Suprapubic skin (tissue), 4 donors: ENCODE data around the gene SRGAP1. TPM values are rescaled to one million over a fixed set of nuclear protein-coding genes. Genes with fewer than 3 reads are reported as not detected.

ENCODE experiments used
- DNase-seq, 2 donors: peaks; one replicate each; pipeline ENCODE4 v3.0.0-alpha.2; 2019; ENCODE audit warnings: low spot score in 2 of 2
- H3K27ac ChIP-seq: fragments of 200-600 bp; sonication (generic); one replicate; pipeline ENCODE4 v1.5.1; 2019
- H3K27me3 ChIP-seq: fragments of 200-600 bp; sonication (generic); one replicate; pipeline ENCODE4 v1.5.1; 2019
- H3K36me3 ChIP-seq: fragments of 200-600 bp; sonication (generic); one replicate; pipeline ENCODE4 v1.5.1; 2019
- H3K4me1 ChIP-seq: fragments of 200-600 bp; sonication (generic); one replicate; pipeline ENCODE4 v1.5.1; 2019
- H3K4me3 ChIP-seq: fragments of 200-600 bp; sonication (generic); one replicate; pipeline ENCODE4 v1.5.1; 2019; ENCODE audit warnings: mild to moderate bottlenecking
- H3K9me3 ChIP-seq: fragments of 200-600 bp; sonication (generic); one replicate; pipeline ENCODE4 v1.5.1; 2019
- CTCF ChIP-seq, 2 donors: fragments of 200-600 bp in 1 of 2; fragments of 450-650 bp in 1 of 2; sonication (generic) in 1 of 2; IDR thresholded peaks; one replicate each; pipeline ENCODE4 v1.5.1; 2016 to 2019; ENCODE audit warnings: antibody characterized with exemption in 2 of 2, mild to moderate bottlenecking in 1 of 2, moderate library complexity in 1 of 2
- EP300 ChIP-seq: sonication (generic); formaldehyde crosslinking; IDR thresholded peaks from one replicate; pipeline ENCODE4 v1.6.1; 2017; ENCODE audit warnings: antibody characterized with exemption
- POLR2A ChIP-seq, 2 donors: fragments of 450-650 bp; IDR thresholded peaks; one replicate each; pipeline ENCODE4 v1.6.1; 2017; ENCODE audit warnings: antibody characterized with exemption in 2 of 2, mild to moderate bottlenecking in 2 of 2, moderate library complexity in 2 of 2
- POLR2AphosphoS5 ChIP-seq, 3 donors: sonication (generic); formaldehyde crosslinking; IDR thresholded peaks; one replicate each; pipeline ENCODE4 v1.6.1; 2017; ENCODE audit warnings: antibody characterized with exemption in 3 of 3
- WGBS: methylation state at CpG from one replicate; pipeline ENCODE4 v1.1.5; 2018; 5-methylcytosine and 5-hydroxymethylcytosine counted together
- total RNA-seq, 4 donors: library from RNA; depleted of rRNA; stranded (reverse); fragments of >200 nt; gene quantifications; one replicate each; pipeline ENCODE4 v1.1.0, GENCODE V29; 2016

The SRGAP1 gene
- total RNA-seq, 4 donors from 2014 or later = 8.4 to 10.9 (median 9.8) TPM

- Histone ChIP-seq H3K27ac (no peak overlapping the region), H3K4me3 (no peak overlapping the region), H3K36me3 (no peaks in the 10 kb centered on the region), H3K9me3 (no peaks in the 10 kb centered on the region), H3K4me1 (peaks cover 28% of the 10 kb centered on the region), H3K27me3 (no peaks in the 10 kb centered on the region)
- no peak for DNase-seq
- WGBS = 50% methylated on average over 2 of the region's 2 CpGs
- TF ChIP-seq CTCF (IDR thresholded peaks at IDR 0.05) = no peak
- no peak for TF ChIP-seq POLR2AphosphoS5 (IDR thresholded peaks at IDR 0.05)
- TF ChIP-seq EP300 = no peak
- no peak for TF ChIP-seq POLR2A (IDR thresholded peaks at IDR 0.05)
These were observed 150.2 kb downstream of the SRGAP1 start for GRCh38 chr12:63994704-63995103.

GRCh38 chr12:63995512-63995911 lies 151.0 kb downstream of the SRGAP1 start:
- no peaks in the 10 kb centered on the region for H3K36me3 ChIP-seq
- TF ChIP-seq CTCF (IDR thresholded peaks at IDR 0.05) = no peak
- TF ChIP-seq POLR2A (IDR thresholded peaks at IDR 0.05) = no peak
- no peak for TF ChIP-seq EP300
- TF ChIP-seq POLR2AphosphoS5 (IDR thresholded peaks at IDR 0.05) = no peak
- no peaks in the 10 kb centered on the region for H3K9me3 ChIP-seq
- H3K27ac ChIP-seq = no peak overlapping the region
- no peak for DNase-seq
- no peaks in the 10 kb centered on the region for H3K27me3 ChIP-seq
- no peak overlapping the region for H3K4me3 ChIP-seq
- H3K4me1 ChIP-seq = peaks cover 27% of the 10 kb centered on the region

- TF ChIP-seq EP300 (no peak), CTCF (IDR thresholded peaks at IDR 0.05) (no peak)
- H3K27me3 ChIP-seq = no peaks in the 10 kb centered on the region
- DNase-seq = no peak
- H3K9me3 ChIP-seq = no peaks in the 10 kb centered on the region
- no peak overlapping the region for H3K27ac ChIP-seq
- H3K4me1 ChIP-seq = peaks cover 26% of the 10 kb centered on the region
- 96% methylated on average over 1 of the region's 1 CpG for WGBS
- H3K36me3 ChIP-seq = no peaks in the 10 kb centered on the region
- no peak overlapping the region for H3K4me3 ChIP-seq
These were observed 152.1 kb downstream of the SRGAP1 start for GRCh38 chr12:63996556-63996955.

- Histone ChIP-seq H3K9me3 (no peaks in the 10 kb centered on the region), H3K27me3 (no peaks in the 10 kb centered on the region), H3K4me1 (peaks cover 20% of the 10 kb centered on the region), H3K4me3 (no peak overlapping the region), H3K36me3 (no peaks in the 10 kb centered on the region), H3K27ac (no peak overlapping the region)
- TF ChIP-seq POLR2A (IDR thresholded peaks at IDR 0.05) = no peak
- TF ChIP-seq CTCF (IDR thresholded peaks at IDR 0.05) = no peak
- no peak for TF ChIP-seq POLR2AphosphoS5 (IDR thresholded peaks at IDR 0.05)
- TF ChIP-seq EP300 = no peak
- DNase-seq = no peak
- WGBS = 87% methylated on average over 1 of the region's 1 CpG
These were observed 152.7 kb downstream of the SRGAP1 start for GRCh38 chr12:63997198-63997597.

GRCh38 chr12:63998584-63998983 lies 154.1 kb downstream of the SRGAP1 start:
- TF ChIP-seq POLR2A (IDR thresholded peaks at IDR 0.05) = no peak
- TF ChIP-seq POLR2AphosphoS5 (IDR thresholded peaks at IDR 0.05) = no peak
- TF ChIP-seq EP300 = no peak
- TF ChIP-seq CTCF (IDR thresholded peaks at IDR 0.05) = no peak
- Histone ChIP-seq H3K4me3 (no peak overlapping the region), H3K4me1 (peaks cover 9% of the 10 kb centered on the region), H3K27ac (no peak overlapping the region), H3K9me3 (no peaks in the 10 kb centered on the region), H3K36me3 (no peaks in the 10 kb centered on the region), H3K27me3 (no peaks in the 10 kb centered on the region)
- no peak for DNase-seq
